SU-DHL-6 (cell line): Measurements from ENCODE around the gene C3orf18.

Experiments
- EZH2phosphoT487 ChIP-seq: fragments of 200-600 bp; sonication (generic), shearing (Covaris generic); conservative IDR thresholded peaks from 2 replicates; pipeline ENCODE4 v1.6.1; 2018; ENCODE audit warnings: mild to moderate bottlenecking, antibody characterized with exemption, low read length, moderate library complexity, mixed read lengths
- TF ChIP-seq, protein P1 (sequence below): fragments of 200-600 bp; sonication (generic); IDR thresholded peaks from one replicate; pipeline ENCODE4 v1.5.1; 2017; ENCODE audit warnings: antibody characterized with exemption, mild to moderate bottlenecking, low read length, moderate library complexity; ENCODE audit not compliant: insufficient read depth, poor library complexity, severe bottlenecking

DNA sequence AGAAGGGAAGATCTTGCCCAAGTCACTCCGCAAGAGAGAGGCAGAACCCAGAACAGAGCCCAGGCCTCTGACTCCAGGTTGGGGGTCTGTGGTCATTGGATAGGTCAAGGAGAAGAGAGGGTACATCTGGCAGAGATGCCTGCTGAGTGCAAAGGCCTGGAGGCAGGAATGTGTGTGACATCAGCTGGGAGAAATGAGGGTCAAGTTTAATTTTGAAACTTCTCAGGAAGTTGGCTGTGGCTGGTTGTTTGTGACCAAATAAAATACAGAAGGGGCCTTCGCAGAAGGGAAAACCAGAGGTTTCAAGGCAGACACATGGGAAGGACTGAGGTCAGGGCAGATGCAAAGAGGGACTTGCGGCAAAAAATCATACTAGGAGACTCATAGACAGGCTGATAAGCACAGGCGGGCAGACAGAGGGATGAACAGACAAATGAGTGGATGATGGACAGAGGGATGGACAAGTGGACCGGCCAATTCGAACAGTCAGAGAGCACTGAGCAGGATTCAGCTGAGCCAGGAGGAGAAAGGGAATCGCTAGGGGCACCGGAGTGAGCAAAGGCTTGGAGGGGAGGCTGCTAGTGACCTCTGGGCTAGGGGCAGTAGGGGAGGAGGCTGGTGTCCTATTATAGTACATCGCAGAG, 35.4 kb downstream of the C3orf18 start:
- TF ChIP-seq, protein P1, sequence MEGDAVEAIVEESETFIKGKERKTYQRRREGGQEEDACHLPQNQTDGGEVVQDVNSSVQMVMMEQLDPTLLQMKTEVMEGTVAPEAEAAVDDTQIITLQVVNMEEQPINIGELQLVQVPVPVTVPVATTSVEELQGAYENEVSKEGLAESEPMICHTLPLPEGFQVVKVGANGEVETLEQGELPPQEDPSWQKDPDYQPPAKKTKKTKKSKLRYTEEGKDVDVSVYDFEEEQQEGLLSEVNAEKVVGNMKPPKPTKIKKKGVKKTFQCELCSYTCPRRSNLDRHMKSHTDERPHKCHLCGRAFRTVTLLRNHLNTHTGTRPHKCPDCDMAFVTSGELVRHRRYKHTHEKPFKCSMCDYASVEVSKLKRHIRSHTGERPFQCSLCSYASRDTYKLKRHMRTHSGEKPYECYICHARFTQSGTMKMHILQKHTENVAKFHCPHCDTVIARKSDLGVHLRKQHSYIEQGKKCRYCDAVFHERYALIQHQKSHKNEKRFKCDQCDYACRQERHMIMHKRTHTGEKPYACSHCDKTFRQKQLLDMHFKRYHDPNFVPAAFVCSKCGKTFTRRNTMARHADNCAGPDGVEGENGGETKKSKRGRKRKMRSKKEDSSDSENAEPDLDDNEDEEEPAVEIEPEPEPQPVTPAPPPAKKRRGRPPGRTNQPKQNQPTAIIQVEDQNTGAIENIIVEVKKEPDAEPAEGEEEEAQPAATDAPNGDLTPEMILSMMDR: no peak
- no peak for TF ChIP-seq EZH2phosphoT487
